ENCODE measurements around the gene MYO10.

MYO10 gene

DNA sequence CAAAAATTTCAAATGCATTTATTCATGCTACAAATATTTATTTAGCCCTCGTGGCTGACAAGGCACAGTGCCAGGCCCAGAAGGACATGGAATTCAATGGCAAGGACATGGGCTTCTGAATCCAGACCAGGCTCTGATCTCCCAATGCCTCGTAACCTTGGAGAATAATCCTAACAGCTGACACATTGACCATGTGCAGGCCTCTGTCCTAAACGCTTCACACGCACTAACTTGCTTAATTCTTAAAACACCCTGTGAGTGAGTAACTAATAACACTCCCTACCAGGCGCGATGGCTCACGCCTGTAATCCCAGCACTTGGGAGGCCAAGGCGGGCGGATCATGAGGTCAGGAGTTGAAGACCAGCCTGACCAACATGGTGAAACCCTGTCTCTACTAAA, 33.2 kb downstream of the MYO10 start:
- H3K36me3 ChIP-seq (ENCODE audit: control insufficient read depth in 2 of 2, insufficient read depth in 1 of 2, low read length in 2 of 2): no peaks in the 10 kb centered on the region
- POLR2A ChIA-PET: no interaction called here
- no peak for TF ChIP-seq ZNF776 (tag by site-specific recombination; IDR thresholded peaks at IDR 0.05; ENCODE audit: borderline replicate concordance)
- TF ChIP-seq ZNF146 (tag by site-specific recombination; IDR thresholded peaks at IDR 0.05): no peak
- TF ChIP-seq, protein P1, sequence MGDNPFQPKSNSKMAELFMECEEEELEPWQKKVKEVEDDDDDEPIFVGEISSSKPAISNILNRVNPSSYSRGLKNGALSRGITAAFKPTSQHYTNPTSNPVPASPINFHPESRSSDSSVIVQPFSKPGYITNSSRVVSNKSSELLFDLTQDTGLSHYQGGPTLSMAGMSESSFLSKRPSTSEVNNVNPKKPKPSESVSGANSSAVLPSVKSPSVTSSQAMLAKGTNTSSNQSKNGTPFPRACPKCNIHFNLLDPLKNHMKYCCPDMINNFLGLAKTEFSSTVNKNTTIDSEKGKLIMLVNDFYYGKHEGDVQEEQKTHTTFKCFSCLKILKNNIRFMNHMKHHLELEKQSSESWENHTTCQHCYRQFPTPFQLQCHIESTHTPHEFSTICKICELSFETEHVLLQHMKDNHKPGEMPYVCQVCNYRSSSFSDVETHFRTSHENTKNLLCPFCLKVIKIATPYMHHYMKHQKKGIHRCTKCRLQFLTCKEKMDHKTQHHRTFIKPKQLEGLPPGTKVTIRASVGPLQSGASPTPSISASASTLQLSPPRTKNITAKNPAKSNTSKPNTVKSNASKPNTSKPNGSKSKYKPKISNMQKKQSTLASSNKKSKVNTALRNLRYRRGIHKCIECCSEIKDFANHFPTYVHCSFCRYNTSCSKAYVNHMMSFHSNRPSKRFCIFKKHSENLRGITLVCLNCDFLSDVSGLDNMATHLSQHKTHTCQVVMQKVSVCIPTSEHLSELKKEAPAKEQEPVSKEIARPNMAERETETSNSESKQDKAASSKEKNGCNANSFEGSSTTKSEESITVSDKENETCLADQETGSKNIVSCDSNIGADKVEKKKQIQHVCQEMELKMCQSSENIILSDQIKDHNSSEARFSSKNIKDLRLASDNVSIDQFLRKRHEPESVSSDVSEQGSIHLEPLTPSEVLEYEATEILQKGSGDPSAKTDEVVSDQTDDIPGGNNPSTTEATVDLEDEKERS (tag by site-specific recombination; IDR thresholded peaks at IDR 0.05): no peak
- TF ChIP-seq WT1 (tag by site-specific recombination; IDR thresholded peaks at IDR 0.05): peak; percentile 37; the same call in 1 of the 2 replicates
- TF ChIP-seq ZNF600 (tag by site-specific recombination; IDR thresholded peaks at IDR 0.05): peak; percentile 61
- H3K4me1 ChIP-seq (ENCODE audit: control insufficient read depth, insufficient read depth, low read length): peaks cover 13% of the 10 kb centered on the region
- CTCF ChIA-PET: interaction anchor here (0.6 to 2.3 kb wide), 2 partner anchors 230 to 352 kb away, joined by 3 to 9 read pairs; no protein-coding TSS in a partner anchor
- no peak overlapping the region for H3K4me3 ChIP-seq (ENCODE audit: low read depth, low read length)
- H3K27ac ChIP-seq (ENCODE audit: extremely low read depth, low read depth, low read length): no peak overlapping the region
- H3K9me3 ChIP-seq (ENCODE audit: control insufficient read depth, insufficient read depth, low read depth, low read length): no peaks in the 10 kb centered on the region

DNA sequence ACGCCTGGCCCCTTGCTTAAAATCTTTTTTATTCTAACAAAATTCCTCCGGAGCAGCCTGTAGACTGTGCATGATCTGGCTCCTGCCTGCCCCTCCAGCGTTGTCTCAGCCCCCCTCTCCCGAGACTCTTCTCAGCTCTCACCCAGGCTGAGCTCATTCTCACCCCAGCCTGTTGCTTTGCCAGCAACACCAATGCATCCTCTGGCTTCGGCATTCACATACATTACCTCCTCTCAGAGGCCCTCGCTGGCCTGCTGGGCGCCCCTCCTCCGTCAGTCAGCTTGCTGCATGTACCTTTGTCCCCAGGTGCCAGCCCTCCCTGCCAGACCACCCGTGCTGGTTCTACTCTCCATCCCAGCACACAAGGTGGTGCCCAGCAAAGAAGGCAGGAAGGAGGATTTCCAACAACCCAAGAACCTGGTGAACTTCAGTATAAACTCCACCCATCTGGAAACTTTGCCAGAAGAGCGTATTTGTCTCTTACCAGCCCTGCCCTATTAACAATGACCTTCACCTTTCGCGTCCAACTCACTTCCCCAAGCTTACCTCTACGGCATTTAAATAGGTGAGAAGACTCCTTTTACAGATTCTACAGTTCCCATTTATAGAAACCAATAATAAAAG, 35.0 kb downstream of the MYO10 start:
- no peaks in the 10 kb centered on the region for H3K9me3 ChIP-seq (ENCODE audit: control insufficient read depth, insufficient read depth, low read depth, low read length)
- ChIA-PET POLR2A (interaction anchor here (0.7 kb wide), 1 partner anchor 45 kb away, joined by 3 read pairs; no protein-coding TSS in a partner anchor), CTCF (interaction anchor here (0.6 kb wide), 1 partner anchor 232 kb away, joined by 3 read pairs; no protein-coding TSS in a partner anchor)
- TF ChIP-seq SCRT1 (tag by site-specific recombination; IDR thresholded peaks at IDR 0.05; ENCODE audit: borderline replicate concordance) (peak; percentile 71; the same call in 1 of the 2 replicates), SCRT2 (tag by site-specific recombination; IDR thresholded peaks at IDR 0.05) (peak; percentile 93), ZNF311 (tag by site-specific recombination; IDR thresholded peaks at IDR 0.05; ENCODE audit: borderline replicate concordance) (no peak)
- H3K27ac ChIP-seq (ENCODE audit: extremely low read depth, low read depth, low read length): no peak overlapping the region
- no peaks in the 10 kb centered on the region for H3K36me3 ChIP-seq (ENCODE audit: control insufficient read depth in 2 of 2, insufficient read depth in 1 of 2, low read length in 2 of 2)
- H3K4me1 ChIP-seq (ENCODE audit: control insufficient read depth, insufficient read depth, low read length): peaks cover 28% of the 10 kb centered on the region
- H3K4me3 ChIP-seq (ENCODE audit: low read depth, low read length): no peak overlapping the region

DNA sequence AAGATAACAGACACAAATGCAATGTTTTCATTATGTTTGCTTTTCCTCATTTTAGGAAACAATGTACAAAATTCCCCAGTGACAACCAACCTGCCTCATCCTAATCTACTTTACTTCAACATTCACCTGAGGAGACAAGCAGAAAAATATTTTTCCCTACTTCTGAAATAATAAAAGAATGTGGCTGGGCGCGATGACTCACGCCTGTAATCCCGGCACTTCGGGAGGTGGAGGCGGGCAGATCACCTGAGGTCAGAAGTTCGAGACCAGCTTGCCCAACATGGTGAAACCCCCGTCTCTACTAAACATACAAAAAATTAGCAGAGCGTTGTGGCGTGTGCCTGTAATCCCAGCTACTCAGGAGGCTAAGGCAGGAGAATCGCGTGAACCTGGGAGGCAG, 36.9 kb downstream of the MYO10 start:
- Histone ChIP-seq H3K4me1 (ENCODE audit: control insufficient read depth, insufficient read depth, low read length) (peaks cover 41% of the 10 kb centered on the region), H3K4me3 (ENCODE audit: low read depth, low read length) (no peak overlapping the region), H3K27ac (ENCODE audit: extremely low read depth, low read depth, low read length) (no peak overlapping the region), H3K36me3 (ENCODE audit: control insufficient read depth in 2 of 2, insufficient read depth in 1 of 2, low read length in 2 of 2) (no peaks in the 10 kb centered on the region), H3K9me3 (ENCODE audit: control insufficient read depth, insufficient read depth, low read depth, low read length) (no peaks in the 10 kb centered on the region)
- POLR2A ChIA-PET: no interaction called here
- CTCF ChIA-PET: interaction anchor here (0.9 kb wide), 1 partner anchor 738 kb away, joined by 3 read pairs; no protein-coding TSS in a partner anchor
- TF ChIP-seq ZNF274 (IDR thresholded peaks at IDR 0.05; ENCODE audit: low read length) (no peak), ZNF274 (tag by site-specific recombination; IDR thresholded peaks at IDR 0.05; ENCODE audit: borderline replicate concordance) (no peak), ZFHX2 (tag by site-specific recombination; conservative IDR thresholded peaks at IDR 0.05) (0 out of 2 replicates have a peak, but pooled peaks have one; percentile 9), ZNF629 (tag by site-specific recombination; IDR thresholded peaks at IDR 0.05) (0 out of 2 replicates have a peak, but pooled peaks have one; percentile 11)

DNA sequence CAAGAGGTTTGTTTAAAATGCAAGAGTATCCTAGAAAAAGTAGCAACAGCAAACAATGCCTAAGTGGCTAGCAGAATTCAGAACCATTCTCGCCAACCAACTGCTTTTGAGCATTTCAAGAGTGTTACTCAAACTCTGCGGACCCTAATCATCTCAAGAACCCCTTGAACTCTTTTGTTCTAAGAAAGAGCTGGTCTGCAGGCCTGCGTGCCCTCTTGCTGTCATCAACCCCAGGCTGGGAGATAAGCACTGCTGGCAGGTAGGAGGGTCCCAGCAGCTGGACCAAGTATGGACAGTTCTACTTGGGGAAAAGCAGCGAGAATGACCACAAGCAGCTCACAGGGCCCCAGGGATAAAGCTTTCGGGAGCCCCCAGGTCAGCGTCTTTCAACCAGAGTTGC, 38.3 kb downstream of the MYO10 start:
- peak overlapping the region; percentile 71 for H3K27ac ChIP-seq (ENCODE audit: extremely low read depth, low read depth, low read length)
- H3K4me3 ChIP-seq (ENCODE audit: low read depth, low read length): no peak overlapping the region
- no peaks in the 10 kb centered on the region for H3K36me3 ChIP-seq (ENCODE audit: control insufficient read depth in 2 of 2, insufficient read depth in 1 of 2, low read length in 2 of 2)
- CTCF ChIA-PET: interaction anchor here (0.6 to 1.0 kb wide), 2 partner anchors 24 to 106 kb away, joined by 3 read pairs; no protein-coding TSS in a partner anchor
- peaks cover 49% of the 10 kb centered on the region for H3K4me1 ChIP-seq (ENCODE audit: control insufficient read depth, insufficient read depth, low read length)
- H3K9me3 ChIP-seq (ENCODE audit: control insufficient read depth, insufficient read depth, low read depth, low read length): no peaks in the 10 kb centered on the region
- POLR2A ChIA-PET: no interaction called here
- TF ChIP-seq ZNF558 (tag by site-specific recombination; IDR thresholded peaks at IDR 0.05): no peak
- TF ChIP-seq, protein P2, sequence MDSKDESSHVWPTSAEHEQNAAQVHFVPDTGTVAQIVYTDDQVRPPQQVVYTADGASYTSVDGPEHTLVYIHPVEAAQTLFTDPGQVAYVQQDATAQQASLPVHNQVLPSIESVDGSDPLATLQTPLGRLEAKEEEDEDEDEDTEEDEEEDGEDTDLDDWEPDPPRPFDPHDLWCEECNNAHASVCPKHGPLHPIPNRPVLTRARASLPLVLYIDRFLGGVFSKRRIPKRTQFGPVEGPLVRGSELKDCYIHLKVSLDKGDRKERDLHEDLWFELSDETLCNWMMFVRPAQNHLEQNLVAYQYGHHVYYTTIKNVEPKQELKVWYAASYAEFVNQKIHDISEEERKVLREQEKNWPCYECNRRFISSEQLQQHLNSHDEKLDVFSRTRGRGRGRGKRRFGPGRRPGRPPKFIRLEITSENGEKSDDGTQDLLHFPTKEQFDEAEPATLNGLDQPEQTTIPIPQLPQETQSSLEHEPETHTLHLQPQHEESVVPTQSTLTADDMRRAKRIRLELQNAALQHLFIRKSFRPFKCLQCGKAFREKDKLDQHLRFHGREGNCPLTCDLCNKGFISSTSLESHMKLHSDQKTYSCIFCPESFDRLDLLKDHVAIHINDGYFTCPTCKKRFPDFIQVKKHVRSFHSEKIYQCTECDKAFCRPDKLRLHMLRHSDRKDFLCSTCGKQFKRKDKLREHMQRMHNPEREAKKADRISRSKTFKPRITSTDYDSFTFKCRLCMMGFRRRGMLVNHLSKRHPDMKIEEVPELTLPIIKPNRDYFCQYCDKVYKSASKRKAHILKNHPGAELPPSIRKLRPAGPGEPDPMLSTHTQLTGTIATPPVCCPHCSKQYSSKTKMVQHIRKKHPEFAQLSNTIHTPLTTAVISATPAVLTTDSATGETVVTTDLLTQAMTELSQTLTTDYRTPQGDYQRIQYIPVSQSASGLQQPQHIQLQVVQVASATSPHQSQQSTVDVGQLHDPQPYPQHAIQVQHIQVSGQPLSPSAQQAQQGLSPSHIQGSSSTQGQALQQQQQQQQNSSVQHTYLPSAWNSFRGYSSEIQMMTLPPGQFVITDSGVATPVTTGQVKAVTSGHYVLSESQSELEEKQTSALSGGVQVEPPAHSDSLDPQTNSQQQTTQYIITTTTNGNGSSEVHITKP (tag by site-specific recombination; IDR thresholded peaks at IDR 0.05): peak; percentile 81; the same call in 1 of the 2 replicates
